HG03025 (cell line): ENCODE results near the gene HES7.
"Not testable (repeated sequence)": the region's sequence is repeated elsewhere in the genome, so short reads cannot be mapped to it uniquely, and the experiment has no call there.

Experiments
- ATAC-seq: cut with Tn5 transposase; IDR thresholded peaks from one replicate; pipeline ENCODE4 v1.9.1; 2021; ENCODE audit warnings: mild to moderate bottlenecking, moderate library complexity; ENCODE audit not compliant: unreplicated experiment, low FRiP score

Gene HES7

DNA sequence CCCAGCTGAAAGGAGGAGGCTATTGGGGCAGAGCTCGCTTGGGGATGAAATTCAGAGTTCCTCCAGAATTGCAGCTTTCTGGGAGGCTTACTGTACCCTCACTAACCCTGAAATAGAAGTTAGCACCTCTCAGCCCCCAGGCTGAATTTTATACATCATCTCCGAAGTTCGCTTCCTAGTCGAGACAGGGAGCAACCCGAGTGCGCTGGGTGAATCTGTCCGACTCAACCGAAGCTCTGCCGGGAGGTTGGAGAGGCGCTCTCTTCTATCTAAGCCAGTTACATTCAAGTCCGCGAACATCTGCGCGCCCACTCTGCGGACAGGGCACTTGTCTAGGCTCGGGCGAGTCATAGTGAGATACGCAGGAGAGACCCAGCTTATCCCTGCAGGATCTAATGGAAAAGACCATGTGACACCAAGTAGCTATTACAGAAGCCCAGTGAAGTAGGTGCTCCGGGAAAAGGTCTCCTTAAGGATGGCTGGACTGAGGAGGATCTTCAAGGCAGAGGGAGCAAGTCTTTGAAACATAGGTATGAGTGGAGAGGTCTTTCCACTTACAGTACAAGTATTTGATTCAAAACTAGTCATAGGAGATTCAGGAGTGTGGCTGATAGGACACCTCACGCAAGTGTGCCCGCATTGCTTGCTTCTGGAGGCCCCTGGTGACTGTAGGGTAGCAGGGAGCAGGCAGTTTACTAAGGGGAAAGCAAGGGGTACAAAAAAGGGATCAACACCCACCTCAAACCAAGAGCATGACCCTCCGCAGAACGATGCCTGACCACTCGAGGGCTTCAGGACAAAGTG is 646 bp upstream of the HES7 start:
- ATAC-seq, result no peak

DNA sequence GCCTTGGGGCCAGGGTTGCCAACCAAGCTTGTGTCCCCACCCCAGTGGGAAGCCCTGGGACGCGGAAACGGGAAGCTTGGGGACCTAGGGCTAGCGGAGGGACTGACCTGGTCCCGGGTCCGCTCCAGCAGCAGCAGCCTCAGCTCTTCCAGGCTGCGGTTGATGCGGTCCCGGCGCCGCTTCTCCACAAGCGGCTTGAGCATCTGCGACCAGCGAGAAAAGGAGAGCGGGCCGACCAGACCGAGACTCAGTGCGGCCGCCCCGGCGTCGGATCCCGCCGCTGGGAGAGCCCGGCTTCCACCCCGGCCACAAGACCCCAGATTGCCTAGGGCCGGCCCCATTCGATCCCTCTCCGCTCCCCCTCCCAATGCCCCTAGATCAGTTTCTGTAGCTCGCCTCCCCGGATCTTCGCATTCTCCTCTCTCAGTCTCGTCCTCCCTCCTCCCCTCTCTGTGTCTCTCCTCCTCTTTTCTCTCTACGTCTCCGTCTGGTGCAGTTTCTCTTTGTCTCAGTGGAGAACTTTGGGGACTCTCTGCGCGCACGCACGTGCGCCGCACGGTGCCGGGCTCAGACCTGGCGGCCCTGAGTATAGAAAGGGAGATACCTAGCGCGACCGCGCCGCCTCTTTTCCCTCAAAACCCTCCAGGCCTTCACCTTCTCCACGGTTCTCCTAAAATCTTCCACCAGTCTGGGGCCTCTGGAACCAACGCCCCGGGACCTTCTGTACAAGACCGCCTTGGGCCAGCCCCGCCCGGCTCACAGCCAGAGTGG is 797 bp downstream of the HES7 start:
- ATAC-seq, result no peak

DNA sequence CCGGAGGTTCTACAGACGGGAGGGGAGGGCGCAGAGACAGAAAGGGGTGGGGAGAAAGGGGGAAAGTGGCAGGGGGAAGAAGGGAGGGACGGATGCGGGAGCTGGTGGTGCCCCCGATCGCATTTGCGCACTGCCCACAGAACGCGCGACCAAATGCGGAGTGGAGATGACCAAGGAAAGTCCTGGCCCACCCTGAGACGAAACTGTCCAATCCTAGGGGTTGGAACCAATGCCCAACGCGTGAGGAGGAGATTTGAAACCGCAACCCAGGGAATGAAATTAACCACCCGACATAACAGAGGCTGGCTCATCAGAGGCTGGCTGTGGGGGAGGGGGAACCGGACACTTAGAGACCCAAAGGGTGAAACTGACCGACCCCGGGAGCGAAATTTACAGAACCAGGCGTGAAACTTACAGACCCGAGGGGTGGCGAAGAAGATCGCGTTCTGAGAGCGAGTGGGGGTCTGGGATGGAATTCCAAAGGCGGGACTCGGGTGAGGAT is 1.4 kb downstream of the HES7 start:
- no peak for ATAC-seq

DNA sequence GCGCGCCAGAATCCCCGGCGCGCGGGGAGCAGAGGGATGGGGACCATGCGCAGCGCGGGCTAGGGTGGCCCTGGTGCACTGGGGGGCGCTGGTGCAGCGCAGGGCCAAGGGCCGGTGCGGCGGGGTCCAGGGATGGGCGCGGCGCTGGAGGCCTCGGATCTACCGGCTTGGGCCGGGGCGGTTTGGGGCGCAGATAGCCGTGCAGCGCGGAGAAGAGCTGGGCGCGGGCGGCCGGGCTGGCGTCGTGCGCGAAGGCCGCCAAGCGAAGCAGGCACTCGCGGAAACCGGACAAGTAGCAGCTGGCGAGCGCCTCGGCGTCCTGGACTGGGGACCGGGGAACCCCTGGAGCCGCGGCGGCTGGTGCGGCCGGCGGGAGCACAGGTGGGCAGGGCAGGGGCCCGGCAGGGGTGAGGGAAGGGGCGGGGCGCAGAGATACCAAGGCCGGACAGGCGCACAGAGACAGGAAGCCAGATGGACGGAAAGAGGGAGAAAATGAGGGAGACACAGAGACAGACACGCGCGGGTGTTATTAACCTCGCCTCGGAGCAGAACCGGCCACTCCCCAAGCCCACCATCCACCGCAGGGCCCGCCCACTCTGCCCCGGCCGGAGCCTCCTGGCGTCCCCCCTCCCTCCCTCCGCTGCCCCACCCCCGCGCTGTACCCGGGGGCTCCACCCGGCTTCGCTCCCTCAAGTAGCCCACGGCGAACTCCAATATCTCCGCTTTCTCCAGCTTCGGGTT is 2.1 kb downstream of the HES7 start:
- no peak for ATAC-seq

DNA sequence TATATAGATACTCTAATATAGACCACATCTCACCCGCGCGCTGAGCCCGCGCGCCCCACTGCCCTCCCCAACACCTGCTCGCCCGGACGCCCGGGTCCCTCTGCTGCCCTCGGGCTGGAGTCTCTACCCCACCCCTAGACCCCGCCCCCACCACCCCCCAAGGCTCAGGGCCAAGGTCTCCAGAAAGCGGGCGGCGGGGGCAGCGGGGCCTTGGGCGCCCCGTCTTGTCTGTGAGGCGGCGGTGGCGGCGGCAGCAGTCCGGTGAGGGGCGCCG is 2.6 kb downstream of the HES7 start:
- no peak for ATAC-seq

DNA sequence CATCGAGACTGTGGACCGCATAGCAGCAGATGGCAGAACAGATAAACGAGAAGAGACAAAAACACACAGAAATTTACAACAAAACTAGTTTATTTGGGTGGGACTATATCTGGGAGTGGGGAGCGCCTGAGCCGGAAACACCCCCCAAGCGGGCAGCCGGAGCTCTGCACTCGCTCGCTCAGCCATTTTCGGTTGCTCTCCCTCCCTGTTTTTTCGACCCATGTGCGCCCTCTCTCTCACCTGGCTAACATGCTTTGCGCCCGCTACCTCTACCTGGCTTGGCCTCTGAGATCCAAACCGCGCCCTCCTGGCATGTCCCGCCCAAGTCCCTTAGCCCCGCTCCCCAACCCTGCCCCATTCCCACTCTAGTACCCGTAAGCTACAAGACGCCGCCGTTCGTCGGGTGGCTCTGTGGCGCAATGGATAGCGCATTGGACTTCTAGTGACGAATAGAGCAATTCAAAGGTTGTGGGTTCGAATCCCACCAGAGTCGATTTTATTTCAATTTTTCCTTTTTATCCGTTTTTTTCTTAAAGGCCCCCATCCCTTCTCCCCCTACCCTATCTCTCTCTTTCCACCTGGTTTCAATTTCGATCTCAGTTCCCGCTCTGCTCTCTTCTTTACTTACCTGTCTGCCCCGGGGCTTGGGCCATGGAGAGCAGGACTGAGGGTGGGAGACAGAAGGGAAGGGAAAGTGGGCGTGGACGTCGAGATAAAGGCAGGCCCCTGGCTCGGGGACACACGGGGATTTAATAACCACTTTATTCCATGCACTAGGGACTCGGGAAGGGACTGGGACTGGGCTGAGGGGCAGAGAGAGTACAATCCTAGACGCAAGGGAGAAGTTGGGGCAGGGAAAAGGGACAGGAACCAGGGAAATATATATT is 3.1 kb downstream of the HES7 start:
- ATAC-seq, result no peak

DNA sequence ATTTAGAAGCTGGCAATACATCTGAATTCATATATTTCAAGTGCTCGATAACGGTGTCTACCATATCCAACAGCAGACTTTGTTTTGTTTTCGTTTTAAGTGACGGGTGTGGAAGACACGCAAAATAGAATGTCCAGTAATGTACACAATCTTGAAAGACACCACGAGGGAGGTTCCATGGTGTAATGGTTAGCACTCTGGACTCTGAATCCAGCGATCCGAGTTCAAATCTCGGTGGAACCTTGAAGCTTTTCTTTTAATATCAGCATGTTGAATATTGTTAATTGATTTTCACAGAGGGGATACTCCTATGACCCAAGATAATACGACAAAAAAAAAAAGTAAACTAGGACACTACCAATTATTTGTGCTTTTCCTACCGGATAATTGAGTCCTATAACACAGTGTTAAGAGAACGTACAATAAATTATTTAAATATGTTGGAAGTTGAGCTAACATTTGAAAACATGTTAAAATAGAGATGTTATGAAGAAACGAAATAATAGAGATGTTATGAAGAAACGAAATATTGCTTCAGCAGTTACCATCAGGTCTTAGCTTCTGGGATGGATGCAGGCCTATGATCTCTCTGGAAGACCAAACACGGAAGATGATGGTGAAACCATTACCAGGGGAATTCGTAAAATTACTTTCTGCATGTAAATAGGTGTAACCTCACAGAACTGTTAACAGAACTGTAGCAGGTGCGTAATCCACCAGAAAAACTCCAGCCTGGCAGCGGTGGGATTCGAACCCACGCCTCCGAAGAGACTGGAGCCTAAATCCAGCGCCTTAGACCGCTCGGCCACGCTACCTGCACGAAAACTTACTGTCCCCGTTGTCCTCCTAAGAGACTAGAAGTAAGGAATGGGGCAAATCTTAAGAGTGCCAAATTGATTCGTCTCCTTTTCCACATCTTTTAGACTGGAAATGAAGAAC is 4.1 kb downstream of the HES7 start:
- ATAC-seq, result peak; percentile 25

DNA sequence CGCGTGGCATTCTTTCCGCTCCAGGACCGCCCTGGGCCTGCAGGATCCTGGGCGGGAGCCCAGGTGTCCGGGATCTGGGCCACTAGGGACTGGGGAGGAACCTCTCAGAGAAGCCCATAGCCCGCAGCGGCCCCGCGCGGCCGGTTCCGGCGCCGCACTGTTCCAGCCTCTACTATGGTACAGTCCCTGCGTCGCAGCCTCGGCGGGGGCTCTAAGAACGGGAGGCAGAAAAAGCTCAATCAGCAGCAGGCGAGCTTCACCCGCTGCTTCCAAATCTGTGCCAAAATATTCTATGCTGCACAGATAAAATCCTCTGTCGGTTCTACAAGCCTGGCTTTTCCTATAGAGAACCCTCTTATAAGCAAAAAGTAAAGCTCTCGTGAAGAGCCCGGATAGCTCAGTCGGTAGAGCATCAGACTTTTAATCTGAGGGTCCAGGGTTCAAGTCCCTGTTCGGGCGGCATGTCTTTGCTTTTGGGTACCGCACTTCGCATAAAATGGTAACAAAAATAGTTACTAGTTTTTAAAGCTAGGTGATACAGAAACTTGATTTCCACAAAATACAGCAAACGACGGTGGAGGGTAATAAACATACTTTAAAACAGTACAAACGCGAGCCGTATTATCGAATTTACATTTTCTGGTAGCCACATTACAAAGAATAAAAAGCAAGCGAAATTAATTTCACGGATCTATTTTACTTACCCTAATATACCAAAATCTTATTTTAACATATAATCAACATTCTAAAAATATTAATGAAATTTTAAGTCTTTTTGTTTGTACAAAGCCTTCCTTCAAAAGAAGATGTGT is 4.9 kb downstream of the HES7 start:
- peak; percentile 33 for ATAC-seq

DNA sequence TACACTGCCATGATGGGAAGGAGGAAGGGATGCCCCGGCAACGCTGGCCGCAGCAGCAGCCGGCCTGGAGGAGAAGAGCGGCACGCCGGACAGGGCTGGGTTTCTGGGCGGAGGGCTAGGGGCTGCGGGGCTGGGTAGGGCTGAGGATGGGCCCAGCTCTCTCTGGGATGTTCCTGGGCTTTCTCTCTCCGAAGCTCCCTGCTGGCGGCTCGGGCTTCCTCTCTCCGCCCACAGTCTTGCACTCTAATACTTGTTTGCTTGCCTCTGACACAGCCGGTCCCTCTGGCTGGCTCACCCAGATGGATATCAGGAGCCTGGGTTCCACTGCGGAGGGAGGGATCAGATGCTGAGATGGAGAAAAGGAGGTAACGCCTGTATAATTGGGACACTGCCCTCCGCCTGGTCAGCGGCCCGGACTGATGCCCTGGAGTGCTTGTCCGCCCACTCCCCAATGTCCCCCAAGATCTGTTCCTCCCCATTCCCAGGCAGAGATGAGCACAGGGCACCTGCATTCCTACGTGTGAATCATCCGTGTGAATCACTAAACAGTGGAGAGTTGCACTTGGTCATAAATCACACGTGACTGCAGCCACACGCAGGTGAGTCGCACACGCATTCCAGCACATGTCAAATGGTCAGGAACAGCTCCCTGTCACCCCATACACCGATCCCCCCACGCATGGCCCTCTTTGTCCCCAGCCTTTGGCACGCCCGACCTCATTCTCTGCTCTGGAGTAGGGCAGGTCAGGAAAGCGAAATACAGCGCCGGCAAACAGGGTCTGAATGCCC is 5.7 kb downstream of the HES7 start, which contains the start of gene ALOXE3:
Gene ALOXE3 (minus strand): TSS at position 535 of the 789 bp plus-strand sequence. CDS start 524 bp downstream, at position 11.
- no peak for ATAC-seq

DNA sequence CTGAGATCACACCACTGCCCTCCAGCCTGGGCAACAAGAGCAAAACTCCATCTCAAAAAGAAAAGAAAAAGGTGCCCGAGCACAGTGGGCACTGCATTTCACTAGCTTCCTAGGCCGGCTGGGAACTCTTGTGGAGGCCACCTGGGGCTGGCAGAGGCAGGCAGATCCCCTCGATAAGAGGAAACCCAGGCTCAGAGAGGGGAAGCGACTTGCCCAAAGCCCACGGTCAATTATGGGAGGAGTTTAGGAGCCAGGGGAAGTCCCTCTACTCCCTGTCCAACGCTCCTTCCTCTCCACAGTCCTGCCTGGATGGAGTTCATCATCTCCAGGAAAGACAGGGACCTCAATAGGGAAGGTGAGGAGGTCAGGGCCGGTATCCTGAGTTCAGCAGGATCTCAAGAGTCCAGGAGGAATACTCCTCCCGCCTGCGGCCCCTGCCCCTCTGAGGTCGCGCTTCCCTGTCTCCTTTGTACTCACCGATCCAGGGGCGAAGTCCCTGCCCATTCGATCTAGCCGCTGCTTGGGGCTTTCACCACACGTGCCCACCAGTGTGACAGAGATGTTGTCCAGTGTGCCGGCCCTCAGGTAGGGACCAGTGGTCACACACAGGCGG is 6.4 kb downstream of the HES7 start:
- ATAC-seq, result no peak

DNA sequence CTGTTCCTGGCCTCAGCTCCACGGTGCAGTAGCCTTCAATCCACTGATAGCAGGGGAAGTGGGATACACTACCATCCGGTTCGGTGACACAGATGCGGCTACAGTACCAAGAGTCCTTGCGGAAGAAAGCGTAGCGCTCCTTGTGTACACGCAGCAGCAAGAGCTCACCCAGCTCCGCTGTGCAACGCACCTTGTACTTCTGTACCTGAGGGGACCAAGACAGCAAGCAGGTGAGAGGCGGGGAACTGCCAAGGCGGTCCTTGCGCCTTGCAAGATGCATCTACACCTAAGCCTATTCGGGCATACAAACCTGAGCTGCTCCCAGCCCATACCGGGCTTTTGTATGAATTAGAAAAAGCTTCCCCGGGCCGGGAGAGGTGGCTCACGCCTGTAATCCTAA is 7.1 kb downstream of the HES7 start:
- no peak for ATAC-seq

DNA sequence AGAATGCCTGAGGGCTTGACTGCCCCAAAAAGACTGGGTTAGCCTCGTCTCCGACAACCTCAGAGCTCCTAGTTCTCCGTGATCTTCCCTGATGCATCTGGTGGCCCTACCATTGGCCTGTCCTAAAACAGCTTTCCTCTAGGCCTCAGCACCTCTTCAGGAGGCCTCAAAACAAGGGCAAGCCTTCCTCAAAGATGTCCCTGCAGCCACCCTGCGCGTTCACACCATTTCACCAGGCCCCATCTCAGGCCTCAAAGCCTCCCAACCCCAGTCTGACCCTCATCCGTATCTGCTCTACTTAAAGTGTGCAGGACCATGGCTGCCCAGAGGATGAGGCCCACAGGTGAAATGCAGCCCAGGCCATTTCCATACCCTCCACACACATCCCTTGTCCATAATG is 13.0 kb downstream of the HES7 start:
- no peak for ATAC-seq

DNA sequence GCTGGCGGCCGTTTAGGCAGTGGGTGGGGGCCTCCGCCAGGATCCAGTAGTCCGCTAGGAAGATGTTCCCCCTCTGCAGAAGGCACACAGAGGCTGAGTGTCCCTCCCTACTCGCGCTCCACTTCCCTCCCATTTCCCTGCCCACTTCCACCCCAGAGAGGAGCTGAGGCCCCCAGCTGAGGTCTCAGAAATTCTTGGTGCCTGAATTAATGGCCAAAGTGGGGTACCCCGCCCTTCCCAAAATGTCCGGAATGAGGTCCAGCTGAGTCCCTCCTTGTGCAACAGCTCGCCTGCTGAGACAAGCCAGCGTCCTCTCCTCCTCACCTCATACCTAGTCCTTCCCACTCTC is 13.5 kb downstream of the HES7 start:
- ATAC-seq, result no peak

DNA sequence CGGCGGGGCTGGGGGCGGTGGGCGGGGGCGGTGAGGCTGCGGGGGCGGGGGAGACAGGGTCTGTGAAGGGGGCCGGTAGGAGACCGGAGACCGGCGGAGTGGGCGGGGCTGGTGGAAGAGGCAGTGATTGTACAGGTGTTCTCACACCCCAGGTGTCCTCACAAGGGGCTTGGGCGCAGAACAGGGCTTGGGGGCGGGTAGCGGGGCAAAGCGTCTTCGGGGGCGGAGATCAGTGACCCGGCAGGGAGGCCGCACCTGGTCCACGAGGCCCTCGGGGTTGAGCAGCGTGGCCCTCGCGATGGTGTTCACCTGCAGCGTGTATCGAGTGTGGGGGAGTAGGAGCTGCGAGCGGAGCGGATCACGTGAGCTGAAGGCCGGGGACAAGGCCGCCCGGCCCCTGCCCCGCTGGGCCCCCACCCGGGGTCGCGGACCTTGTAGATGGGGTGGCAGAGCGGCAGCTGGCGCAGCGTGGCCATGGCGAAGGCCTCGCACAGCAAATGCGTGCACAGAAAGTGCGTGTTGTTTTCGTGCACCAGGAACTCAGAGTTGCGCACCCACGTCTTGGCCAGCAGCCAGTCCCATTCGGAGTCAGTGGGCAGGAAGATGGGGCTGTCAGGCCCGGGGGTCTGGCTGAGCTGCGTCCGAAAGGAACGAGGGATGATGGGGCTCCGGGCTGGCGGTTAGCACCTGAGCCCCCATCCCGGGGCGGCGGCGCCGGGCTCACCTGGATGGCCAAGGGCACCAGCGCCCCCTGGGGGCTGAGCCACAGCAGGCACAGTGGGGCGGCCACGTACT is 14.0 kb downstream of the HES7 start:
- no peak for ATAC-seq

DNA sequence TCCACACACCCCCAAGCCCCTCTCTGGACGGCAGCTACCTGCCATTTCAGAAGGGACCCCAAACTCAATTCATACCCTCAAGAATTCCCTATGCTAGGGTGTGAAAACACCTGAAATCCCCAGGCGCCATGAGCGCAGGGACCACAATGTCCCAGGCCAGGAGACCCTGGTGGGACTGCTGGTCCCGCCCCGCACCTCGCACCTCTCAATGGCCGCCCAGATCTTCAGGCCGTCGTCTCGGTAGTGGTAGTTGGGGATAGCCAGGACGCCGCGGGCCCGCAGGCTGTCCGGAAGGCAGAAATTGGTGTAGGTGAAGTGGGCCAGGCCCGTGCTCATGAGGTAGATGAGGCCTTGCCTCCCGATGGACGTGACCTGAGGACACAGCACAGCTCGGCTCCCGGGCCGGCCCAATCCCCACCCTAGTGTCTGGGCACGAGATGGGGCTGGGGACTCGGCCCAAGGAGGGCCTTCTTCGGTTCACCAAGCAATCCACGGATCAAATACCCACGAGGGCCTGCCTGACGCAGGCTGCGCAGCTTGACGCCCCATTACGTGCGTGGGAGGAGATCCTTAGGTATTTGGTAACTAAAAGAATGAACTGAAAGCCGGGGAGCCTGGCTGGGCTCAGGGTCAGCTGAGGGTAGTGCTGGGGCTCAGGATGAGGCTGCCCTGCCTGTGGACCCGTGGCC is 14.8 kb downstream of the HES7 start:
- ATAC-seq, result no peak

DNA sequence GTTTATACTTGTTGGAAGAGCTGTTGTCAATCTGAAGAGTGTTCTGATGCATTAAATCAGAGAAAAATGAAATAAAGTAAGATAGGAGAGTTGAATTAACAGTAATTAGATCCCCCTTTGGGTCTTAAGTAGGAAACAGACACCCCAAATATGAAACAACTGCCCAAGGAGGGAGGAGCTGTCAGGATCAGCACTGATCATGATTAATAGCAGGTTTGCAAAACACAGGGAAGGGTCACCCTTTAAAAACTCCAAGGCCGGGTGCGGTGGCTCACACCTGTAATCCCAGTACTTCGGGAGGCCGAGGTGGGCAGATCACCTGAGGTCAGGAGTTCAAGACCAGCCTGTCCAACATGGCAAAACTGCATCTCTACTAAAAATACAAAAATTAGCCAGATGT is 16.9 kb downstream of the HES7 start:
- not testable (repeated sequence) for ATAC-seq
